RWPE1 (cell line): ENCODE results near the gene MAP4.

Experiments
- CTCF ChIA-PET: fragments of 350-600 bp; sonication (Branson Sonifier 250); formaldehyde crosslinking; extraction: SDS; loops from one replicate; lab custom pipeline; 2021; lab: Yijun Ruan, JAX
- POLR2A ChIA-PET: fragments of 400-600 bp; formaldehyde crosslinking; extraction: SDS; loops from one replicate; lab custom pipeline; 2020; ENCODE audit warnings: antibody characterized with exemption; ENCODE audit not compliant: low non-redundant PET; lab: Yijun Ruan, JAX
- DNase-seq: peaks from one replicate; pipeline ENCODE4 v3.0.0; 2012; ENCODE audit warnings: low spot score
- H3K27ac ChIP-seq: fragments of 450-650 bp; 2 replicates; pipeline ENCODE4 v1.5.1; 2017
- TF ChIP-seq, protein P1 (sequence below): fragments of 450-650 bp; conservative IDR thresholded peaks from 2 replicates; pipeline ENCODE4 v1.5.1; 2017; ENCODE audit warnings: low read depth, mild to moderate bottlenecking

MAP4 gene

DNA sequence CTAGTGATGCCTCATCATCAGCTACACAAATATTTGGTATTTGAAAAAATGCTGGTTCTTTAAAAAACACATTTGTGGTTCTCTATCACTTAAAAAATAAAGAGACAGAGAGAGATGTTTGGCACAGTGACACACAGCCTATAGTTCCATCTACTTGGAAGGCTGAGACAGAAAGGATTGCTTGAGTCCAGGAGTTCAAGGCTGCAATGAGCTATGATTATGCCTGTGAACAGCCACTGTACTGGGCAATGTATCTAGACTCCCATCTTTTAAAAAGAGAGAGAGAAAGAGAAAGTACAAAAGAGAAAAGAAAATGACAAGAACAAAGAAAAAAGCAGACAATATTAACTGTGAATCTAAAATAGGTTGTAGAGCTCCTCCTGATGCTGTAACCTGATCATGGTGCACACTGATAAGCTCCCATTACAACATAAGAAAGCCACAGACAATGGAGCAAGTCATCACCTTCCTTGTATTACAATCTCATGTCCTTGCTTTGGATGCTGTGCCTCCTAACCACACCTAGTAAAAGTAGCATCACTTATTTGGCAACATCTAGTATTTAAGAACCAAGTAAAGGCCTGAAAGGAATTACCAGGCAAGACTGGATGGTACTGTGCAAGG lies 31.7 kb upstream of the MAP4 start:
- CTCF ChIA-PET: interaction anchor here (0.6 kb wide), 1 partner anchor 23 kb away, joined by 7 read pairs; no protein-coding TSS in a partner anchor
- TF ChIP-seq, protein P1, sequence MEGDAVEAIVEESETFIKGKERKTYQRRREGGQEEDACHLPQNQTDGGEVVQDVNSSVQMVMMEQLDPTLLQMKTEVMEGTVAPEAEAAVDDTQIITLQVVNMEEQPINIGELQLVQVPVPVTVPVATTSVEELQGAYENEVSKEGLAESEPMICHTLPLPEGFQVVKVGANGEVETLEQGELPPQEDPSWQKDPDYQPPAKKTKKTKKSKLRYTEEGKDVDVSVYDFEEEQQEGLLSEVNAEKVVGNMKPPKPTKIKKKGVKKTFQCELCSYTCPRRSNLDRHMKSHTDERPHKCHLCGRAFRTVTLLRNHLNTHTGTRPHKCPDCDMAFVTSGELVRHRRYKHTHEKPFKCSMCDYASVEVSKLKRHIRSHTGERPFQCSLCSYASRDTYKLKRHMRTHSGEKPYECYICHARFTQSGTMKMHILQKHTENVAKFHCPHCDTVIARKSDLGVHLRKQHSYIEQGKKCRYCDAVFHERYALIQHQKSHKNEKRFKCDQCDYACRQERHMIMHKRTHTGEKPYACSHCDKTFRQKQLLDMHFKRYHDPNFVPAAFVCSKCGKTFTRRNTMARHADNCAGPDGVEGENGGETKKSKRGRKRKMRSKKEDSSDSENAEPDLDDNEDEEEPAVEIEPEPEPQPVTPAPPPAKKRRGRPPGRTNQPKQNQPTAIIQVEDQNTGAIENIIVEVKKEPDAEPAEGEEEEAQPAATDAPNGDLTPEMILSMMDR: no peak
- H3K27ac ChIP-seq: no peak overlapping the region
- DNase-seq: no peak
- POLR2A ChIA-PET: no interaction called here

DNA sequence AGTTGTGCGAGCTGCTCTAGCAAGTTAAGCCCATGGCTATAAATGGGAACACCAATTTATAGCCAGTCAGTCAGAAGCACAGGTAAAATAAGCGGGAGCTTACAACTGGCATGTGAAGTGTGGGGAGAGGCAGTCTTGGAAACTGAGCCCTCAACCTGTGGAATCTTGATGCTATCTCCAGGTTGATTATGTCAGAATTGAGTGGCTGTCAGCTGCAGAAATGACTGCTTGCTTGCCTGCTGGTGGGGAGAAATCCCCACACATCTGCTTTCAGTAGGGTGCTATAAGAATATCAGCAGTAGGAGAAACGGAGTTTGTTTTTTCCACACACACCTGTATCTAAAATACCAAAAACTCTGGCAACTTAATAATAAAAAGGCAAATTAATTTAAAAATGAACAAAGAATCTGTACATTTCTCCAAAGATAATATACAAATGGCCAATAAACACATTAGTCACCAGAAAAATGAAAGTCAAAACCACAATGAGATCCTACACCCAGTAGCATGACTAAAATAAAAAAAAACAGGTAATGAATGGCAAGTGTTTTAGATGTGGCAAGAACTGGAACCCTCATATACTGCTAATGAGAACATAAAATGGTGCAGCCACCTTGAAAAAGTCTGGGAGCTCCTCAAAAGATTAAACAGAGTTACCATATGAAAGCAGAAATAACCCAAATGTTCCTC lies 26.0 kb upstream of the MAP4 start:
- ChIA-PET CTCF (no interaction called here), POLR2A (no interaction called here)
- TF ChIP-seq, protein P1: no peak
- no peak for DNase-seq
- H3K27ac ChIP-seq: no peak overlapping the region

DNA sequence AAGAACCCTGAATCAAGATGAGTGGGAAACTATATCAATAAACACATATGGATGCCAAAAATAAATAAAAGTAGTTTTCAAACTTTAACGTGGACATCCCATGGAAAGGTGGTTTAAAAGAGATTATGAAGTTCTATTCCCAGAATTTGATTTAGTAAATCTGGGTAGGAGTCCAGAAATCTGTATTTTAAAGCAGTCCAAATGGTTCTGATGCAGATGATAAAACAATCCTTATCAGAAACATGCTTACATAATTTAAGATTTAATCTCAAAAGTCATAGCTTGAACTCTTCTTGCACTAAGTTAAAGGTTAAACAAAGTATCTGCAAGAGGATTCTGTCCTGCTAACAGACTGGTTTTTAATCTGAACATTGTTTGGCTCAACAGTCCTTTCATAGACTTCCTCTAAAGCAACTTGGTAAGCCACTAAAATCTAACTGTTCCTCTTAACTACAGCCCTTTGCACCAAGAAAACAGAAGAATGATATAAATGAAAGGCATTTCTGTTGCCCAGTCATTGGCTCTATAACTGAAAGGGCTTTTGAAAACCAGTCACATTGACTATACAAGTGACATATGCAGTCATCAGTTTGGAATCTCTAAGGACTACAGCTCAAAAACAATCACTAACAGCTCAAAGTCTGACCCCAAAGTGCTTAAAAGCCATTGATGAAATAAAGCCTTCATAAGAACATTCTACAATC lies 23.4 kb upstream of the MAP4 start:
- DNase-seq: no peak
- H3K27ac ChIP-seq: no peak overlapping the region
- CTCF ChIA-PET: interaction anchor here (0.6 kb wide), 1 partner anchor 18 kb away, joined by 3 read pairs; no protein-coding TSS in a partner anchor
- TF ChIP-seq, protein P1: no peak
- POLR2A ChIA-PET: no interaction called here

DNA sequence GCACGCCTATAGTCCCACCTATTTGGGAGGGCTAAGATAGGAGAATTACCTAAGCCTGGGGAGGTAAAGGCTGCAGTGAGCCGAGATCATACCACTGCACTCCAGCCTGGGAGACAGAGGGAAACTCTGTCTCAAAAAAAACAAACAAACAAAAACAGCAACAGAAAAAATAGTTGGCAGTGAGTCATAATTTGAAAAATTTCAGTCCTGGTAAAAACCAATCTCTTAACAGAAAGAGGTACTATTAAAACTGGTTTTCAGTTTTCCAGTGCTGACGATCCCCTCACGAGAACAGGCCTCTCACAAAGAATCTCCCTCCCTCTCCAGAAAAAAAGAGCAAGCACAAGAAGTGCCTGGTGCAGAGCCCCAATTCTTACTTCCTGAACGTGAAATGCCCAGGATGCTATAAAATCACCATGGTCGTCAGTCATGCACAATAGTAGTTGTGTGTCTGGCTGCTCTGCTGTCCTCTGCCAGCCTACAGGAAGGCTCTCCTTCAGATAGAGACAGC lies 22.8 kb upstream of the MAP4 start:
- H3K27ac ChIP-seq: no peak overlapping the region
- CTCF ChIA-PET: no interaction called here
- DNase-seq: no peak
- TF ChIP-seq, protein P1: no peak
- POLR2A ChIA-PET: no interaction called here

DNA sequence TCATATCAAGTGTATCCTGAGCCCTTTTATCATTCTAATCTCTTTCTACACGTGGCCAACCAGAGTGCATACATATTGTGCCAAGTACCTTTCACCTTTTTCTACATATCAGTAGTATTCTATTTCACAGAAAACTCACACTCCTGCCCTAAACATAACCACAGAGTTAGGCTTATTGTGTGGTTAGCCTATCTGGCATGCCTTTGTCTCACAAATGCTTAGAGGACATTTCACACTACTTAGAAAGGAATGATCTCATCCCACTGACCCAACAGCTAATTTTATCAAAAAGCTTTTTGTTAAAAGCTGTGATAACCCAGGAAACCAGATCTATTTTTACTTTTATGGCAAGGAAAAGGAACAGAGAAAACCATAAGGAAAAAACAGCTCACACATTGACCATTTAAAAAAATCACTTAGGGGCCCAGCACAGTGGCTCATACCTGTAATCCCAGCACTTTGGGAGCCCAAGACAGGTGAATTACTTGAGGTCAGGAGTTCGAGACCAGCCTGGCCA lies 17.8 kb upstream of the MAP4 start:
- H3K27ac ChIP-seq: peak overlapping the region; percentile 25; the same call in 1 of the 2 replicates
- peak; percentile 32 for DNase-seq
- POLR2A ChIA-PET: interaction anchor here (0.6 kb wide), 1 partner anchor 43 kb away, joined by 3 read pairs; no protein-coding TSS in a partner anchor
- TF ChIP-seq, protein P1: no peak
- CTCF ChIA-PET: interaction anchor here (0.6 kb wide), 2 partner anchors 290 to 710 kb away, joined by 3 to 4 read pairs; no protein-coding TSS in a partner anchor

DNA sequence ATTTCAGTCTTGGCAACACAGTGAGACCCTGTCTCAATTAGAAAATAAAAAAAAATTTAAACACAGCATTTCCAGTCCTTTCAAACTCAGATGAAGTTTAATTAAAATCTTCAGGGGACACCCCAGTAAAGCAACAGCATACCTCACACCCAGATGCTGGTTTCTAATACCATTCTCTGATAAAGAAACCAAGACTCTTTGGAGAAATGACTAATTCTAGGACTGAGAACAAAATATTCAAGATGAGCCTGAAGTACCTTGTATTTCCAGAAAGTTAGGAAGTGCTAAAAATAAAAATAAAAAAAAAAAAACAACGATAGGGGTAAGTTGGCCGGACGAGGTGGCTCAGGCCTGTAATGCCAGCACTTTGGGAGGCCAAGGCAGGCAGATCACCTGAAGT lies 14.0 kb upstream of the MAP4 start:
- no peak for DNase-seq
- TF ChIP-seq, protein P1: no peak
- no peak overlapping the region for H3K27ac ChIP-seq
- CTCF ChIA-PET: no interaction called here
- POLR2A ChIA-PET: no interaction called here
